H9 (cell line): Measurements from ENCODE around the gene OGG1. TPM values are rescaled to one million over a fixed set of nuclear protein-coding genes. Genes with fewer than 3 reads are reported as not detected.

ENCODE experiments used
- DNase-seq: peaks from one replicate; pipeline ENCODE4 v3.0.0-alpha.2; 2017
- H2AFZ ChIP-seq: one replicate; pipeline ENCODE4 v1.6.1; 2013; ENCODE audit warnings: mild to moderate bottlenecking, low read length, control low read depth, moderate library complexity
- H2AK5ac ChIP-seq: 2 replicates; pipeline ENCODE4 v1.6.1; 2013; ENCODE audit warnings: low read length, control low read depth, mixed read lengths; ENCODE audit not compliant: insufficient read length
- H2BK120ac ChIP-seq: one replicate; pipeline ENCODE4 v1.6.1; 2013; ENCODE audit warnings: low read depth, mild to moderate bottlenecking, low read length, control low read depth, inconsistent platforms; ENCODE audit not compliant: poor library complexity, severe bottlenecking
- H2BK12ac ChIP-seq: 2 replicates; pipeline ENCODE4 v1.6.1; 2013; ENCODE audit warnings: low read length, control low read depth, mixed read lengths, low read depth; ENCODE audit not compliant: insufficient read length
- H2BK15ac ChIP-seq: 2 replicates; pipeline ENCODE4 v1.6.1; 2013; ENCODE audit warnings: low read depth, low read length, control low read depth
- H2BK20ac ChIP-seq: one replicate; pipeline ENCODE4 v1.6.1; 2013; ENCODE audit warnings: low read depth, mild to moderate bottlenecking, low read length, control low read depth, inconsistent platforms; ENCODE audit not compliant: poor library complexity, severe bottlenecking
- H2BK5ac ChIP-seq: 2 replicates; pipeline ENCODE4 v1.6.1; 2013; ENCODE audit warnings: low read length, control low read depth, mixed read lengths; ENCODE audit not compliant: insufficient read length
- H3K14ac ChIP-seq: 2 replicates; pipeline ENCODE4 v1.6.1; 2013; ENCODE audit warnings: low read length, control low read depth; ENCODE audit not compliant: insufficient read depth
- H3K18ac ChIP-seq: 2 replicates; pipeline ENCODE4 v1.6.1; 2013; ENCODE audit warnings: low read depth, mild to moderate bottlenecking, mixed read lengths, low read length, control low read depth; ENCODE audit not compliant: insufficient read length
- H3K23ac ChIP-seq: 2 replicates; pipeline ENCODE4 v1.6.1; 2013; ENCODE audit warnings: low read length, control low read depth, mixed read lengths, low read depth; ENCODE audit not compliant: insufficient read length
- H3K23me2 ChIP-seq: 2 replicates; pipeline ENCODE4 v1.6.1; 2013; ENCODE audit warnings: low read depth, mild to moderate bottlenecking, mixed read lengths, low read length, control low read depth; ENCODE audit not compliant: insufficient read length, poor library complexity, severe bottlenecking
- H3K27ac ChIP-seq: 2 replicates; pipeline ENCODE4 v1.5.1; 2013; ENCODE audit warnings: low read length, control low read depth, mixed read lengths, low read depth; ENCODE audit not compliant: insufficient read length
- H3K27me3 ChIP-seq: 2 replicates; pipeline ENCODE4 v1.6.1; 2013; ENCODE audit warnings: low read length, control low read depth, inconsistent platforms; ENCODE audit not compliant: insufficient read depth
- H3K4ac ChIP-seq: 2 replicates; pipeline ENCODE4 v1.6.1; 2013; ENCODE audit warnings: low read depth, mild to moderate bottlenecking, control low read depth, inconsistent platforms, low read length, moderate library complexity
- H3K4me1 ChIP-seq: 2 replicates; pipeline ENCODE4 v1.6.1; 2013; ENCODE audit warnings: low read length, control low read depth, inconsistent platforms; ENCODE audit not compliant: insufficient read depth
- H3K4me2 ChIP-seq: 2 replicates; pipeline ENCODE4 v1.6.1; 2013; ENCODE audit warnings: low read length, control low read depth, mixed read lengths; ENCODE audit not compliant: insufficient read length, insufficient read depth
- H3K56ac ChIP-seq: 2 replicates; pipeline ENCODE4 v1.6.1; 2013; ENCODE audit warnings: low read depth, mild to moderate bottlenecking, mixed read lengths, low read length, control low read depth; ENCODE audit not compliant: insufficient read length
- H3K79me1 ChIP-seq: 2 replicates; pipeline ENCODE4 v1.6.1; 2013; ENCODE audit warnings: low read depth, mild to moderate bottlenecking, moderate library complexity, low read length, control low read depth, inconsistent platforms; ENCODE audit not compliant: insufficient read depth, poor library complexity, severe bottlenecking
- H3K79me2 ChIP-seq: 2 replicates; pipeline ENCODE4 v1.6.1; 2013; ENCODE audit warnings: low read length, control low read depth, inconsistent platforms; ENCODE audit not compliant: insufficient read depth
- H3K9ac ChIP-seq: 2 replicates; pipeline ENCODE4 v1.6.1; 2013; ENCODE audit warnings: low read length, control low read depth, mixed read lengths; ENCODE audit not compliant: insufficient read length; ENCODE audit errors: extremely low read depth
- H3K9me3 ChIP-seq: one replicate; pipeline ENCODE4 v1.6.1; 2013; ENCODE audit warnings: low read depth, low read length, inconsistent platforms; ENCODE audit not compliant: control insufficient read depth
- H3T11ph ChIP-seq: one replicate; pipeline ENCODE4 v1.6.1; 2013; ENCODE audit warnings: mild to moderate bottlenecking, low read length, control low read depth, inconsistent platforms
- H4K20me1 ChIP-seq: one replicate; pipeline ENCODE4 v1.6.1; 2013; ENCODE audit not compliant: control insufficient read depth, insufficient read length, insufficient read depth
- H4K5ac ChIP-seq: 2 replicates; pipeline ENCODE4 v1.6.1; 2013; ENCODE audit warnings: low read depth, mild to moderate bottlenecking, mixed read lengths, low read length, control low read depth; ENCODE audit not compliant: insufficient read length
- H4K8ac ChIP-seq: replicated peaks from 2 replicates; pipeline ENCODE4 v1.6.1; 2013; ENCODE audit warnings: low read length, control low read depth, mixed read lengths, low read depth; ENCODE audit not compliant: insufficient read length
- H4K91ac ChIP-seq: 2 replicates; pipeline ENCODE4 v1.6.1; 2013; ENCODE audit warnings: low read depth, mild to moderate bottlenecking, moderate library complexity, mixed read lengths, low read length, control low read depth; ENCODE audit not compliant: insufficient read length
- H3K27ac Mint-ChIP-seq, 3 experiments: 2 replicates in 2 of 3; 3 replicates in 1 of 3; pipeline ENCODE4 v1.8.0; 2020 to 2021; ENCODE audit warnings: mixed read lengths in 3 of 3, mild to moderate bottlenecking in 1 of 3, moderate library complexity in 1 of 3
- H3K27me3 Mint-ChIP-seq: 2 replicates; pipeline ENCODE4 v1.8.0; 2021; ENCODE audit warnings: low read depth, mild to moderate bottlenecking, moderate library complexity, mixed read lengths
- H3K36me3 Mint-ChIP-seq, 3 experiments: 2 replicates in 2 of 3; 3 replicates in 1 of 3; pipeline ENCODE4 v1.8.0; 2020 to 2021; ENCODE audit warnings: low read depth in 3 of 3, mixed read lengths in 3 of 3; ENCODE audit not compliant: insufficient read depth in 1 of 3
- H3K4me1 Mint-ChIP-seq, 2 experiments: 2 replicates each; pipeline ENCODE4 v1.8.0; 2020; ENCODE audit warnings: mixed read lengths in 2 of 2
- H3K4me3 Mint-ChIP-seq, 2 experiments: 2 replicates in 1 of 2; 3 replicates in 1 of 2; pipeline ENCODE4 v1.8.0; 2020 to 2021; ENCODE audit warnings: mild to moderate bottlenecking in 2 of 2, mixed read lengths in 2 of 2, moderate library complexity in 1 of 2
- H3K9me3 Mint-ChIP-seq, 2 experiments: 2 replicates in 1 of 2; 3 replicates in 1 of 2; pipeline ENCODE4 v1.8.0; 2020; ENCODE audit warnings: mild to moderate bottlenecking in 2 of 2, mixed read lengths in 2 of 2, moderate library complexity in 1 of 2
- CTCF ChIP-seq: fragments of 200-600 bp; sonication (generic); conservative IDR thresholded peaks from 3 replicates; pipeline ENCODE4 v1.8.0; 2021; ENCODE audit warnings: antibody characterized with exemption, mild to moderate bottlenecking
- WGBS: extraction: QIAGEN DNeasy Blood & Tissue Kit; methylation state at CpG from one replicate; pipeline ENCODE4 v1.1.7; 2013; ENCODE audit warnings: missing lambda C conversion rate, low lambda C conversion rate, mixed read lengths; ENCODE audit not compliant: insufficient read length; ENCODE audit errors: extremely low coverage; 5-methylcytosine and 5-hydroxymethylcytosine counted together
- total RNA-seq: library from RNA; stranded (reverse); gene quantifications from 2 replicates; pipeline ENCODE4 v1.2.1, GENCODE V29; 2021

OGG1 gene
- total RNA-seq, 1 experiment from 2014 or later, result 43.4 TPM

- Mint-ChIP-seq H3K9me3 (no peaks in the 10 kb centered on the region), H3K27me3 (peaks cover 5% of the 10 kb centered on the region), H3K36me3 (peaks cover 26 to 77% (median 64%) of the 10 kb centered on the region in 3 experiments), H3K4me3 (no peak overlapping the region; a peak in 1 of 5 replicates), H3K4me1 (no peaks in the 10 kb centered on the region), H3K27ac (no peak overlapping the region)
- H3K79me2 ChIP-seq, result no peaks in the 10 kb centered on the region
- H4K5ac ChIP-seq, result no peak overlapping the region
- H3K14ac ChIP-seq, result no peak overlapping the region
- no peak overlapping the region for H2BK120ac ChIP-seq
- H3K27ac ChIP-seq, result no peak overlapping the region
- no peak for TF ChIP-seq CTCF
- H4K20me1 ChIP-seq, result no peaks in the 10 kb centered on the region
- H3K79me1 ChIP-seq, result no peaks in the 10 kb centered on the region
- no peak overlapping the region for H3T11ph ChIP-seq
- H3K18ac ChIP-seq, result no peak overlapping the region
- H3K23ac ChIP-seq, result no peak overlapping the region
- H3K27me3 ChIP-seq, result no peaks in the 10 kb centered on the region
- H2BK12ac ChIP-seq, result no peak overlapping the region
- H2BK5ac ChIP-seq, result no peak overlapping the region
- no peak for DNase-seq
- H4K91ac ChIP-seq, result no peak overlapping the region
- H3K9ac ChIP-seq, result no peak overlapping the region
- no peaks in the 10 kb centered on the region for H3K4me1 ChIP-seq
- no peak overlapping the region for H2BK15ac ChIP-seq
- no CpG with 5 or more reads among the region's 13 CpGs for WGBS
- no peak overlapping the region for H3K4ac ChIP-seq
- no peaks in the 10 kb centered on the region for H3K9me3 ChIP-seq
- H2AK5ac ChIP-seq, result no peak overlapping the region
- H3K4me2 ChIP-seq, result no peak overlapping the region
- H3K23me2 ChIP-seq, result no peaks in the 10 kb centered on the region
- H3K56ac ChIP-seq, result no peak overlapping the region
- no peak overlapping the region for H2BK20ac ChIP-seq
- no peak overlapping the region for H2AFZ ChIP-seq
- no peak overlapping the region for H4K8ac ChIP-seq
Measured at GRCh38 chr3:9757427-9757826, 7.7 kb downstream of the OGG1 start.
